GM23338 (cell line): Measurements from ENCODE around the gene DRC1.

Source experiments
- CREB1 ChIP-seq: fragments of 250-450 bp; sonication (Bioruptor Pico); IDR thresholded peaks from 2 replicates; pipeline ENCODE4 v1.5.0; 2020; ENCODE audit warnings: low read depth, mild to moderate bottlenecking, moderate library complexity
- EZH2 ChIP-seq: fragments of 200-600 bp; sonication (generic); IDR thresholded peaks from one replicate; pipeline ENCODE4 v1.8.0; 2017; ENCODE audit warnings: antibody characterized with exemption, mild to moderate bottlenecking, low read depth; ENCODE audit not compliant: unreplicated experiment
- EZH2phosphoT487 ChIP-seq: fragments of 200-600 bp; sonication (generic); IDR thresholded peaks from one replicate; pipeline ENCODE4 v1.8.1; 2018; ENCODE audit warnings: antibody characterized with exemption; ENCODE audit not compliant: unreplicated experiment
- POLR2AphosphoS5 ChIP-seq: IDR thresholded peaks from 2 replicates; pipeline ENCODE4 v1.6.1; 2016; ENCODE audit warnings: antibody characterized with exemption, low read depth
- ZNF114 ChIP-seq: fragments of 250-450 bp; sonication (Bioruptor Pico); IDR thresholded peaks from 2 replicates; pipeline ENCODE4 v1.5.0; 2020; ENCODE audit warnings: mild to moderate bottlenecking, moderate library complexity
- ZNF331 ChIP-seq: fragments of 250-450 bp; sonication (Bioruptor Pico); IDR thresholded peaks from 2 replicates; pipeline ENCODE4 v1.5.0; 2020; ENCODE audit warnings: low read depth, mild to moderate bottlenecking, moderate library complexity
- TF ChIP-seq, protein P1 (sequence below), 2 experiments: fragments of 200-600 bp in 1 of 2; sonication (generic) in 1 of 2; conservative IDR thresholded peaks; 2 replicates each; pipeline versions ENCODE4 v1.5.1 to v1.6.1; 2016 to 2017; ENCODE audit warnings: antibody characterized with exemption in 2 of 2, low read depth in 2 of 2, mild to moderate bottlenecking in 2 of 2, moderate library complexity in 1 of 2
- TF ChIP-seq, protein P2 (sequence below): IDR thresholded peaks from one replicate; pipeline ENCODE4 v1.6.1; 2018; ENCODE audit warnings: antibody characterized with exemption; ENCODE audit not compliant: unreplicated experiment

DNA sequence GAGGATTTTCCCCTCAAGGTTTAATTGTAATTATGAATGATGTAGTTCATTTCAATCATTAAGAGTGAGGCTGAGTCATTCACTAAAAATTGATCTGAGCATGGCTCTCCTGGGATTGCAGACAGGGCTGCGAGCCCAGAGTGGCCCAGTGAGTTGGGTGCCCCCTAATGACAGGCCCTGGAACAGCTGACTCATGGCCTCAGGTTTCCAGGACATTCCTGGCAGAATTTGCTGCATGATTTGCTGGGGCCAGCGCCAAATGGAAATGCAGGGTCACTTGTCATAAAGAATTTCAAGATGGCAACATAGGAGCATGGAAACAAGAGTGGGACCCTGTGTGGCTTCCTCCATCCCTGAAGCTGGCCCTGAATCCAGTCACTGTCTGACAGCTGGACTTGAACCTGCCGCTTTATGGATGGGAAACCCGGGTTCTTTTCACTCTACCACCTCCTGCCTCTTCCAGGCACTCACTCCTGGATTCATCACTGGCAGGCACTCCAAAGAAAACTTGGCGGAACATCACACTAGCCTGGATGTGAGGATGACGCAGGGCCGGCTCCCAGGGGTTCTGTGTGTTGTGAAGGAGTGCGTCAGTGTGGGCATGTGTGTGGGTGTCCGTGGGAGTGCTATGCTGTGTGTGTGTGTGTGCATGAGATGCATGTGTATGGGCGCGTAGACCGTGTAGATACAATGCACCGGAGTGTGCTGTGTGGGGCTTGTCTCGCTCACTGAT is 61.0 kb downstream of the DRC1 start:
- TF ChIP-seq, protein P1, sequence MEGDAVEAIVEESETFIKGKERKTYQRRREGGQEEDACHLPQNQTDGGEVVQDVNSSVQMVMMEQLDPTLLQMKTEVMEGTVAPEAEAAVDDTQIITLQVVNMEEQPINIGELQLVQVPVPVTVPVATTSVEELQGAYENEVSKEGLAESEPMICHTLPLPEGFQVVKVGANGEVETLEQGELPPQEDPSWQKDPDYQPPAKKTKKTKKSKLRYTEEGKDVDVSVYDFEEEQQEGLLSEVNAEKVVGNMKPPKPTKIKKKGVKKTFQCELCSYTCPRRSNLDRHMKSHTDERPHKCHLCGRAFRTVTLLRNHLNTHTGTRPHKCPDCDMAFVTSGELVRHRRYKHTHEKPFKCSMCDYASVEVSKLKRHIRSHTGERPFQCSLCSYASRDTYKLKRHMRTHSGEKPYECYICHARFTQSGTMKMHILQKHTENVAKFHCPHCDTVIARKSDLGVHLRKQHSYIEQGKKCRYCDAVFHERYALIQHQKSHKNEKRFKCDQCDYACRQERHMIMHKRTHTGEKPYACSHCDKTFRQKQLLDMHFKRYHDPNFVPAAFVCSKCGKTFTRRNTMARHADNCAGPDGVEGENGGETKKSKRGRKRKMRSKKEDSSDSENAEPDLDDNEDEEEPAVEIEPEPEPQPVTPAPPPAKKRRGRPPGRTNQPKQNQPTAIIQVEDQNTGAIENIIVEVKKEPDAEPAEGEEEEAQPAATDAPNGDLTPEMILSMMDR (conservative IDR thresholded peaks at IDR 0.05; ENCODE audit: low read depth in 2 of 2) = peak; percentile 74 to 80
- TF ChIP-seq ZNF114 (CRISPR knock-in tag) = no peak
- no peak for TF ChIP-seq CREB1 (CRISPR knock-in tag)
- no peak for TF ChIP-seq ZNF331 (CRISPR knock-in tag)
- no peak for TF ChIP-seq POLR2AphosphoS5
- no peak for TF ChIP-seq EZH2phosphoT487
- TF ChIP-seq EZH2 = no peak
- TF ChIP-seq, protein P2, sequence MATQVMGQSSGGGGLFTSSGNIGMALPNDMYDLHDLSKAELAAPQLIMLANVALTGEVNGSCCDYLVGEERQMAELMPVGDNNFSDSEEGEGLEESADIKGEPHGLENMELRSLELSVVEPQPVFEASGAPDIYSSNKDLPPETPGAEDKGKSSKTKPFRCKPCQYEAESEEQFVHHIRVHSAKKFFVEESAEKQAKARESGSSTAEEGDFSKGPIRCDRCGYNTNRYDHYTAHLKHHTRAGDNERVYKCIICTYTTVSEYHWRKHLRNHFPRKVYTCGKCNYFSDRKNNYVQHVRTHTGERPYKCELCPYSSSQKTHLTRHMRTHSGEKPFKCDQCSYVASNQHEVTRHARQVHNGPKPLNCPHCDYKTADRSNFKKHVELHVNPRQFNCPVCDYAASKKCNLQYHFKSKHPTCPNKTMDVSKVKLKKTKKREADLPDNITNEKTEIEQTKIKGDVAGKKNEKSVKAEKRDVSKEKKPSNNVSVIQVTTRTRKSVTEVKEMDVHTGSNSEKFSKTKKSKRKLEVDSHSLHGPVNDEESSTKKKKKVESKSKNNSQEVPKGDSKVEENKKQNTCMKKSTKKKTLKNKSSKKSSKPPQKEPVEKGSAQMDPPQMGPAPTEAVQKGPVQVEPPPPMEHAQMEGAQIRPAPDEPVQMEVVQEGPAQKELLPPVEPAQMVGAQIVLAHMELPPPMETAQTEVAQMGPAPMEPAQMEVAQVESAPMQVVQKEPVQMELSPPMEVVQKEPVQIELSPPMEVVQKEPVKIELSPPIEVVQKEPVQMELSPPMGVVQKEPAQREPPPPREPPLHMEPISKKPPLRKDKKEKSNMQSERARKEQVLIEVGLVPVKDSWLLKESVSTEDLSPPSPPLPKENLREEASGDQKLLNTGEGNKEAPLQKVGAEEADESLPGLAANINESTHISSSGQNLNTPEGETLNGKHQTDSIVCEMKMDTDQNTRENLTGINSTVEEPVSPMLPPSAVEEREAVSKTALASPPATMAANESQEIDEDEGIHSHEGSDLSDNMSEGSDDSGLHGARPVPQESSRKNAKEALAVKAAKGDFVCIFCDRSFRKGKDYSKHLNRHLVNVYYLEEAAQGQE = no peak
